Naive B cell (primary cell): ENCODE results near the gene KRT12. TPM values are rescaled to one million over a fixed set of nuclear protein-coding genes. Genes with fewer than 3 reads are reported as not detected.
"Not testable (repeated sequence)": the region's sequence is repeated elsewhere in the genome, so short reads cannot be mapped to it uniquely, and the experiment has no call there.

Experiments used
- ATAC-seq, 2 donors: fragments of 150-1000 bp; cut with Tn5 transposase; 2 replicates each; pipeline ENCODE4 v1.10.0; 2021; ENCODE audit warnings: low read depth in 2 of 2, mild to moderate bottlenecking in 2 of 2, moderate library complexity in 2 of 2
- DNase-seq: peaks from one replicate; pipeline ENCODE4 v3.0.0; 2022
- H3K27ac Mint-ChIP-seq, 6 donors: one replicate each; pipeline ENCODE4 v1.8.0; 2020 to 2022; ENCODE audit warnings: mild to moderate bottlenecking in 6 of 6, mixed read lengths in 6 of 6, moderate library complexity in 5 of 6, inconsistent platforms in 2 of 6
- H3K27me3 Mint-ChIP-seq, 3 donors: one replicate each; pipeline ENCODE4 v1.8.0; 2021 to 2022; ENCODE audit warnings: mixed read lengths in 3 of 3, mild to moderate bottlenecking in 1 of 3
- H3K36me3 Mint-ChIP-seq, 2 donors: one replicate each; pipeline ENCODE4 v1.8.0; 2020 to 2022; ENCODE audit warnings: mixed read lengths in 2 of 2, inconsistent platforms in 1 of 2, mild to moderate bottlenecking in 1 of 2
- H3K4me1 Mint-ChIP-seq, 3 donors: one replicate each; pipeline ENCODE4 v1.8.0; 2020 to 2022; ENCODE audit warnings: mixed read lengths in 3 of 3, inconsistent platforms in 1 of 3, mild to moderate bottlenecking in 1 of 3, moderate library complexity in 1 of 3
- H3K4me3 Mint-ChIP-seq, 8 donors: one replicate each; pipeline ENCODE4 v1.8.0; 2020 to 2022; ENCODE audit warnings: mild to moderate bottlenecking in 8 of 8, mixed read lengths in 8 of 8, moderate library complexity in 8 of 8, inconsistent platforms in 2 of 8
- H3K9me3 Mint-ChIP-seq, 7 donors: one replicate each; pipeline ENCODE4 v1.8.0; 2020 to 2022; ENCODE audit warnings: mixed read lengths in 7 of 7, mild to moderate bottlenecking in 5 of 7, inconsistent platforms in 2 of 7, moderate library complexity in 1 of 7
- polyA plus RNA-seq, 6 donors: library from polyadenylated mRNA; unstranded; fragments of 300-500 nt; fragmentation: Illumina TruSeq; gene quantifications; one replicate each; pipeline ENCODE4 v1.2.3, GENCODE V29; 2021; ENCODE audit warnings: low read depth in 6 of 6

The KRT12 gene
- polyA plus RNA-seq, 6 donors from 2014 or later, result not detected

GRCh38 chr17:40872416-40872815 lies 5.4 kb upstream of the KRT12 start:
- Mint-ChIP-seq H3K9me3 (no peaks in the 10 kb centered on the region), H3K27ac (no peak overlapping the region), H3K4me3 (no peak overlapping the region), H3K36me3 (no peaks in the 10 kb centered on the region), H3K27me3 (peaks cover 32 to 46% (median 40%) of the 10 kb centered on the region in 3 donors), H3K4me1 (no peaks in the 10 kb centered on the region)
- ATAC-seq, result no peak
- no peak for DNase-seq

DNA sequence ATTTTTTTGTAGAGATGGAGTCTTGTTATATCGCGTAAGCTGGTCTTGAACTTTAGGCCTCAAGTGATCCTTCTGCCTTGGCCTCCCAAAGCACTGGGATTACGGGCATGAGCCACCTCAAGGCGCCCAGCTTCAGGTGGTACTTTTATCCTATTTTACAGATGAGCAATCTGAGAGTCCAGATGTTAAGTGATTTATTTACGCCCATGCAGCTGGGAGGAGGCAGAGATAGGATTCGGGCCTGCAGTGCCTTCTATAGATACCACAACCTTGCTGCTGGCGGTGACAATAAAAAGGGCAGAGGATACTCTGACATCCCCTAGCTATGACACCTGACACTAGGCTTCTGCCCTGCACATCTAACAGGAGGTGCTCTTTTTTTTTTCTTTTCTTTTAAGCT lies 4.3 kb upstream of the KRT12 start:
- no peak overlapping the region for H3K4me3 Mint-ChIP-seq
- H3K27me3 Mint-ChIP-seq, result peaks cover 39 to 54% (median 47%) of the 10 kb centered on the region in 3 donors
- no peak for DNase-seq
- no peak overlapping the region for H3K27ac Mint-ChIP-seq
- no peak for ATAC-seq
- no peaks in the 10 kb centered on the region for H3K36me3 Mint-ChIP-seq
- no peaks in the 10 kb centered on the region for H3K9me3 Mint-ChIP-seq
- H3K4me1 Mint-ChIP-seq, result no peaks in the 10 kb centered on the region

DNA sequence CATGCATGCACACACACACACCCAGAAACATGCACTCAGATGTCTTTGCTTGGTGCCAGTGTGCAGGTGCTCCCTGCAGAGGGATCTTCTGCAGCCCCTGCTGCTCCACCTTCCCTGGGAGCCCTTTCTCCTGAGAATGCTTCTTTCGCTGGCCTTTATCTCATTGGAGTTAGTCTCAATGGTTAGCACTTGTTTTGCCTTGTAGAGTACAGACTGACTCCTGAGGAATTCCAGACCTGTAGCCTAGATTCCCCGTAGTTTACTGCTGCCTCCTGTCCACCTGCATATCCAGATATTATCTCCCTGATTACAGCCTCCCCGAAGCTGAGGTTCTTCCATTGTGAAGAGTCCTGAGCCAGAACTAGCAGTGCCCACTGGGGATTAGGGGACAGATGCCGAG lies 3.1 kb upstream of the KRT12 start:
- H3K9me3 Mint-ChIP-seq, result no peaks in the 10 kb centered on the region
- no peak for DNase-seq
- no peak overlapping the region for H3K4me3 Mint-ChIP-seq
- ATAC-seq, result no peak
- no peak overlapping the region for H3K27ac Mint-ChIP-seq
- no peaks in the 10 kb centered on the region for H3K4me1 Mint-ChIP-seq
- peaks cover 39 to 54% (median 50%) of the 10 kb centered on the region in 3 donors for H3K27me3 Mint-ChIP-seq
- H3K36me3 Mint-ChIP-seq, result no peaks in the 10 kb centered on the region

- peaks cover 34 to 60% (median 57%) of the 10 kb centered on the region in 3 donors for H3K27me3 Mint-ChIP-seq
- DNase-seq (no peak), ATAC-seq (no peak)
- H3K36me3 Mint-ChIP-seq, result no peaks in the 10 kb centered on the region
- no peak overlapping the region for H3K27ac Mint-ChIP-seq
- H3K9me3 Mint-ChIP-seq, result no peaks in the 10 kb centered on the region
- no peak overlapping the region for H3K4me3 Mint-ChIP-seq
- no peaks in the 10 kb centered on the region for H3K4me1 Mint-ChIP-seq
Observed at GRCh38 chr17:40864661-40865390, 2.2 kb downstream of the KRT12 start.

DNA sequence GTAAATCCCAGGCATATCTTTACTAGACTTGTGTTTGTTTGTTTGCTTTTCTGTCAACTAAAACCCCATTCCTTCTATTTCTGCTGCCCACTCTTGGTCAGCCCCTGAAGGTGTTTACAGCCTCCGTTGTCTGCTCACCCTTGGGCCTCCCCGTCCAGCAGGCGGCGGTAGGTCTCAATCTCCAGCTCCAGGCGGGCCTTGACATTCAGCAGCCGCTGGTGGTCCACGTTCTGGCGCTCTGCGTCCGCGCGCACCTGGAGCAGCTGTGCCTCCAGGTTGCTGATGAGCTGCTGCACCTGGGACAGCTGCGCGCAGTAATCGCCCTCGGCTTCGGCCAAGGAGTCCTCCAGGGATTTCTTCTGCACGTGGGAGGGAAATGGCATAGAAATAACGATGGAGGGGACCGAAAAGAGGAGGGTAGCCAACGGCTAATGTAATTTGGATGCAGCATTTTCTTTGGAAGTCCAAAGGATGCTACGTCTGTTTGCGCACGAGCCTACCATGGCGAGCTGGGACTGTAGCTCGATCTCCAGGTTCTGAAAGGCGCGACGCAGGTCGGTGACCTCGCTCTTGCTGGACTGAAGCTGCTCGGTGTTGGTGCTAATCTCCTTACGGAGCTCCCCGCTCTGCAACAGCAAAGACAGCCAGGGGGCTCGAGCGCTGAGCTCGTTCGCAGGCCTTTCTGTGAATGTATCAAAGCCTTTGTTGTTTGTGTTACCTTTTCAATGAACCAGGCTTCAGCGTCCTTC lies 3.9 kb downstream of the KRT12 start:
- Mint-ChIP-seq H3K36me3 (no peaks in the 10 kb centered on the region), H3K4me3 (peak overlapping the region in 1 of 8 donors; percentile 64), H3K27me3 (peaks cover 42 to 65% (median 57%) of the 10 kb centered on the region in 3 donors), H3K27ac (no peak overlapping the region), H3K9me3 (no peaks in the 10 kb centered on the region), H3K4me1 (no peaks in the 10 kb centered on the region)
- ATAC-seq (no peak), DNase-seq (no peak)

GRCh38 chr17:40859536-40859935 lies 7.5 kb downstream of the KRT12 start:
- peaks cover 38 to 52% (median 39%) of the 10 kb centered on the region in 3 donors for H3K27me3 Mint-ChIP-seq
- H3K9me3 Mint-ChIP-seq, result no peaks in the 10 kb centered on the region
- H3K27ac Mint-ChIP-seq, result no peak overlapping the region
- no peak overlapping the region for H3K4me3 Mint-ChIP-seq
- DNase-seq, result no peak
- no peaks in the 10 kb centered on the region for H3K36me3 Mint-ChIP-seq
- no peaks in the 10 kb centered on the region for H3K4me1 Mint-ChIP-seq
- ATAC-seq, result no peak

DNA sequence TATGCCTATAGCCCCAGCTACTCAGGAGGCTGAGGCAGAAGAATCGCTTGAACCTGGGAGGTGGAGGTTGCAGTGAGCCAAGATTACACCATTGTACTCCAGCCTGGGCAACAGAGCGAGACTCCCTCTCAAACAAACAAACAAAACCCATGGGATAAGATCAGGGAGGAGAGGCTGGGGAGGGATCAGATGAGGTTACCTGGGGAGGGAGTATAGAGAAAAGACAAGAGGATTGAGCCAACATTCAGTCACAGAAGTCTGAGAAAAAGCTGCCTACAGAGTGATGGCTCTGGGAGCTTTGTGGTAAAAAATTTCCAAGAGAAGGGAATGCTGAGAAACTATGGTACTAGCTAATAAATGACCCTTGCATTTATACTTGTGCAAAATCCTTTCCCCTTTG lies 8.4 kb downstream of the KRT12 start:
- H3K4me1 Mint-ChIP-seq, DNase-seq, H3K9me3 Mint-ChIP-seq, H3K36me3 Mint-ChIP-seq, ATAC-seq: not testable (repeated sequence)
- peak overlapping the region in 1 of 8 donors; percentile 59 for H3K4me3 Mint-ChIP-seq
- peaks cover 33 to 50% (median 34%) of the 10 kb centered on the region in 3 donors for H3K27me3 Mint-ChIP-seq
- H3K27ac Mint-ChIP-seq, result peak overlapping the region in 1 of 6 donors; percentile 49

- H3K4me3 Mint-ChIP-seq, result no peak overlapping the region
- no peaks in the 10 kb centered on the region for H3K4me1 Mint-ChIP-seq
- ATAC-seq (no peak), DNase-seq (no peak)
- H3K27me3 Mint-ChIP-seq, result peaks cover 31 to 48% (median 35%) of the 10 kb centered on the region in 3 donors
- no peaks in the 10 kb centered on the region for H3K9me3 Mint-ChIP-seq
- peak overlapping the region in 1 of 6 donors; percentile 25 for H3K27ac Mint-ChIP-seq
- H3K36me3 Mint-ChIP-seq, result no peaks in the 10 kb centered on the region
Observed at GRCh38 chr17:40857535-40857934, 9.5 kb downstream of the KRT12 start.

DNA sequence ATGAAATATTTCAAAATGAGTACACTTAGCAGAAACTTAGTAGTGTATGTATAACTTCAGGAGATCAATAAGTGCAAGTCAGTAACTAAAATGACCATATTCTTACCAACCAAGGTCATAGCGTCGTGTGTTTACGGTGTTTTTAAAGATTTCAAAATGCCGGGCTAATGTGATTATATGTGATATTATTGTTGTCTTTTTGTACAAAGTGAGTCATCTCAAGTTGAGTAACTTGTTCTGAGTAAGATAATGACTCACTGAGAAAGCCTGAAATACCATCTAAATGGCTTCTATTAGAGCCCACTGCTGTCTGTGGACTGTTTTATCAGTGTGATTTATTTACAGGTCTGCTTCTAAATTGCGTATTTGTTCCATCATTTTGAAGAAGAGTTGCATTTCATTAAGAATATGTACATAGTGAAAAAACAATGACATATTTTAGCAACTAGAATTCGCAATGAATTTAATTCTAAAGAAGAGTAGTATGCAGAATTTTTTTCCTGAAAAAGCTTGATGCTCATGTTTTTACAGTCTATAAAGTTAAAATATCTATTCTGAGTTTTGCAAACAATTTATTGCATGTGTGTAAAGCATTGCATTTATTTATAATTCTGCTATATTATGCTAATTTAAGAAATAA lies 12.7 kb downstream of the KRT12 start:
- ATAC-seq, result no peak
- H3K27ac Mint-ChIP-seq, result no peak overlapping the region
- H3K4me3 Mint-ChIP-seq, result no peak overlapping the region
- DNase-seq, result no peak
- peaks cover 31 to 44% (median 34%) of the 10 kb centered on the region in 3 donors for H3K27me3 Mint-ChIP-seq
- H3K9me3 Mint-ChIP-seq, result no peaks in the 10 kb centered on the region
- H3K36me3 Mint-ChIP-seq, result no peaks in the 10 kb centered on the region
- no peaks in the 10 kb centered on the region for H3K4me1 Mint-ChIP-seq

- H3K9me3 Mint-ChIP-seq, result no peaks in the 10 kb centered on the region
- H3K27ac Mint-ChIP-seq, result peak overlapping the region in 1 of 6 donors; percentile 50
- peaks cover 37 to 39% (median 38%) of the 10 kb centered on the region in 3 donors for H3K27me3 Mint-ChIP-seq
- H3K36me3 Mint-ChIP-seq, result no peaks in the 10 kb centered on the region
- H3K4me1 Mint-ChIP-seq, result no peaks in the 10 kb centered on the region
- DNase-seq (no peak), ATAC-seq (no peak)
- H3K4me3 Mint-ChIP-seq, result no peak overlapping the region
Observed at GRCh38 chr17:40852364-40852763, 14.7 kb downstream of the KRT12 start.

- H3K4me1 Mint-ChIP-seq, result no peaks in the 10 kb centered on the region
- H3K36me3 Mint-ChIP-seq, result no peaks in the 10 kb centered on the region
- H3K27me3 Mint-ChIP-seq, result peaks cover 35 to 47% (median 46%) of the 10 kb centered on the region in 3 donors
- DNase-seq (no peak), ATAC-seq (no peak)
- no peak overlapping the region for H3K27ac Mint-ChIP-seq
- H3K9me3 Mint-ChIP-seq, result no peaks in the 10 kb centered on the region
- no peak overlapping the region for H3K4me3 Mint-ChIP-seq
Observed at GRCh38 chr17:40850293-40850972, 16.6 kb downstream of the KRT12 start.

GRCh38 chr17:40849723-40850122 lies 17.3 kb downstream of the KRT12 start:
- no peaks in the 10 kb centered on the region for H3K9me3 Mint-ChIP-seq
- ATAC-seq (no peak), DNase-seq (no peak)
- H3K4me3 Mint-ChIP-seq, result no peak overlapping the region
- H3K27me3 Mint-ChIP-seq, result peaks cover 39 to 54% (median 49%) of the 10 kb centered on the region in 3 donors
- no peaks in the 10 kb centered on the region for H3K36me3 Mint-ChIP-seq
- H3K4me1 Mint-ChIP-seq, result no peaks in the 10 kb centered on the region
- H3K27ac Mint-ChIP-seq, result no peak overlapping the region

DNA sequence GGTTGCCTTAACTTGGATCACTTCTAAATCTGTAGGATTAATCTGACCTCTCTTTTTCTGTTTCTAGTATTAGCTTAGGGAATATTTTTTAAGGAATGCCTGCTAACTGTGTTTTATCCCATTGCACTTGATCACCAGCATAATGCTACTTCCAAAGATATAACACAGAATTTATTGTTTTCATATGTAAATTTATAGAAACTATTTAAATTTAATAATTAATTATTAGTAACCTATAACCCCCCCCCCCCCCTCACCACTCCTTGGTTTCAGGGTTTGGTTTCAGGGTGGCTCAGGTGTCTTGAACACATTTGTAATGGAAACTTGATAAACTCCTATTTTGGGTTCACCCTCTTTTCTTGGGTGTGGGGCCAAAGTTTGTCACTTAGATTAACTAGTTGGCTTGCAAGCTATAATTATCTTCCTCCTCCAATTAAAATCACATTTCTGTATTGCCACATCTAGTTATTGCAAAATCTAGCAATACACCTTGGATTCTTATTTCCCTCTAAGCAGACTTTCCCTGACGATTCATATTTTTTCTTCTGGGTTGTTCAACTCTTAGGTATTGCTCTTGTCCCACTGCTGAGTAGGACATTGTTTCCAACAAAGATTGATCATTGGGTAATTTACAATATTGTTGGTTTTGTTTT lies 18.3 kb downstream of the KRT12 start:
- Mint-ChIP-seq H3K4me3 (no peak overlapping the region), H3K27me3 (peaks cover 47 to 57% (median 50%) of the 10 kb centered on the region in 3 donors), H3K9me3 (no peaks in the 10 kb centered on the region), H3K27ac (no peak overlapping the region), H3K36me3 (no peaks in the 10 kb centered on the region), H3K4me1 (no peaks in the 10 kb centered on the region)
- no peak for DNase-seq
- no peak for ATAC-seq
